ENCODE data around the gene CREBBP. TPM values are rescaled to one million over a fixed set of nuclear protein-coding genes. Genes with fewer than 3 reads are reported as not detected.

The CREBBP gene
- total RNA-seq, 1 experiment from 2014 or later = 79.1 TPM

GRCh38 chr16:3740934-3741333 is 139.6 kb downstream of the CREBBP start:
- Mint-ChIP-seq H3K27me3 (ENCODE audit: low read depth) (no peaks in the 10 kb centered on the region), H3K4me1 (peaks cover 8 to 11% of the 10 kb centered on the region in 2 experiments), H3K27ac (no peak overlapping the region), H3K4me3 (no peak overlapping the region), H3K9me3 (no peaks in the 10 kb centered on the region), H3K36me3 (ENCODE audit: insufficient read depth in 1 of 3, low read depth in 3 of 3) (peaks cover 39 to 92% (median 77%) of the 10 kb centered on the region in 3 experiments)
- Histone ChIP-seq H2BK20ac (ENCODE audit: low read depth, low read length, poor library complexity, severe bottlenecking) (no peak overlapping the region), H3K4me1 (ENCODE audit: insufficient read depth, low read length) (no peaks in the 10 kb centered on the region), H3K18ac (ENCODE audit: insufficient read length, low read depth, low read length) (no peak overlapping the region), H3K9ac (ENCODE audit: extremely low read depth, insufficient read length, low read length) (no peak overlapping the region), H3K14ac (ENCODE audit: insufficient read depth, low read length) (no peak overlapping the region), H3K27ac (ENCODE audit: insufficient read length, low read depth, low read length) (no peak overlapping the region), H3K4ac (ENCODE audit: low read depth, low read length) (no peak overlapping the region), H4K91ac (ENCODE audit: insufficient read length, low read depth, low read length) (no peak overlapping the region), H2BK120ac (ENCODE audit: low read depth, low read length, poor library complexity, severe bottlenecking) (no peak overlapping the region), H3K79me2 (ENCODE audit: insufficient read depth, low read length) (no peaks in the 10 kb centered on the region), H2AK5ac (ENCODE audit: insufficient read length, low read length) (no peak overlapping the region), H3K4me2 (ENCODE audit: insufficient read depth, insufficient read length, low read length) (no peak overlapping the region), H3K56ac (ENCODE audit: insufficient read length, low read depth, low read length) (no peak overlapping the region), H4K8ac (replicated peaks; ENCODE audit: insufficient read length, low read depth, low read length) (no peak overlapping the region), H2BK5ac (ENCODE audit: insufficient read length, low read length) (no peak overlapping the region), H2BK12ac (ENCODE audit: insufficient read length, low read depth, low read length) (no peak overlapping the region), H3K23me2 (ENCODE audit: insufficient read length, low read depth, low read length, poor library complexity, severe bottlenecking) (no peaks in the 10 kb centered on the region), H2AFZ (ENCODE audit: low read length) (no peak overlapping the region), H4K20me1 (ENCODE audit: control insufficient read depth, insufficient read depth, insufficient read length) (no peaks in the 10 kb centered on the region), H4K5ac (ENCODE audit: insufficient read length, low read depth, low read length) (no peak overlapping the region), H3K23ac (ENCODE audit: insufficient read length, low read depth, low read length) (no peak overlapping the region), H3K27me3 (ENCODE audit: insufficient read depth, low read length) (no peaks in the 10 kb centered on the region), H3K9me3 (ENCODE audit: control insufficient read depth, low read depth, low read length) (no peaks in the 10 kb centered on the region), H3K79me1 (ENCODE audit: insufficient read depth, low read depth, low read length, poor library complexity, severe bottlenecking) (peaks cover 3% of the 10 kb centered on the region), H3T11ph (ENCODE audit: low read length) (no peak overlapping the region), H2BK15ac (ENCODE audit: low read depth, low read length) (no peak overlapping the region)
- WGBS (ENCODE audit: extremely low coverage, insufficient read length, low lambda C conversion rate) = no CpG with 5 or more reads among the region's 16 CpGs
- no peak for TF ChIP-seq CTCF (conservative IDR thresholded peaks at IDR 0.05)
- no peak for DNase-seq

Measured in H9 (cell line).